NB4 (cell line): Measurements from ENCODE around the gene TNIP1.

Source experiments
- MYC ChIP-seq: IDR thresholded peaks from 2 replicates; pipeline ENCODE4 v1.6.1; 2011; ENCODE audit warnings: low read depth, low read length
- TF ChIP-seq, protein P1 (sequence below): IDR thresholded peaks from one replicate; pipeline ENCODE4 v1.5.1; 2012; ENCODE audit warnings: low read depth, low read length
- TF ChIP-seq, protein P2 (sequence below): IDR thresholded peaks from 2 replicates; pipeline ENCODE4 v1.6.1; 2011; ENCODE audit warnings: low read depth, low read length

DNA sequence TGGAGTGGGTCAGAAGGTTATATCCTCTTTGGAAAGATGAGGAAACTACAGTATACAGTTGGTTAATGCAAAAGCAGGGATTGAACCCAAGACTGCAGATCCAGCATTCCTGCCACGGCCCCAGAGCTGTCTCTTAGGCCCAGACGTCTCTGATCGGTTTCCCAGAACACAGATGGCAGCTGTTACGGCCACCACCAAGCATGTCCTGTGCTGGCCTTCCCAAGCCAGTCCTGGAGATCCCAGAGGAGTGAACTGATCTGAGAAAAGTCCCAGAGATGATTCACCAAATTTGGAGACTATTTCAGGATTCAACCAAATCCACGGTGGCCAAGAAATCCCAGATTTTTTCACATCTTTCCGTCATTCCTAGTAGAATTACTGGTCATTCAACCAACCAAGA, 20.1 kb downstream of the TNIP1 start:
- TF ChIP-seq, protein P1, sequence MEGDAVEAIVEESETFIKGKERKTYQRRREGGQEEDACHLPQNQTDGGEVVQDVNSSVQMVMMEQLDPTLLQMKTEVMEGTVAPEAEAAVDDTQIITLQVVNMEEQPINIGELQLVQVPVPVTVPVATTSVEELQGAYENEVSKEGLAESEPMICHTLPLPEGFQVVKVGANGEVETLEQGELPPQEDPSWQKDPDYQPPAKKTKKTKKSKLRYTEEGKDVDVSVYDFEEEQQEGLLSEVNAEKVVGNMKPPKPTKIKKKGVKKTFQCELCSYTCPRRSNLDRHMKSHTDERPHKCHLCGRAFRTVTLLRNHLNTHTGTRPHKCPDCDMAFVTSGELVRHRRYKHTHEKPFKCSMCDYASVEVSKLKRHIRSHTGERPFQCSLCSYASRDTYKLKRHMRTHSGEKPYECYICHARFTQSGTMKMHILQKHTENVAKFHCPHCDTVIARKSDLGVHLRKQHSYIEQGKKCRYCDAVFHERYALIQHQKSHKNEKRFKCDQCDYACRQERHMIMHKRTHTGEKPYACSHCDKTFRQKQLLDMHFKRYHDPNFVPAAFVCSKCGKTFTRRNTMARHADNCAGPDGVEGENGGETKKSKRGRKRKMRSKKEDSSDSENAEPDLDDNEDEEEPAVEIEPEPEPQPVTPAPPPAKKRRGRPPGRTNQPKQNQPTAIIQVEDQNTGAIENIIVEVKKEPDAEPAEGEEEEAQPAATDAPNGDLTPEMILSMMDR = no peak
- no peak for TF ChIP-seq MYC
- TF ChIP-seq, protein P2, sequence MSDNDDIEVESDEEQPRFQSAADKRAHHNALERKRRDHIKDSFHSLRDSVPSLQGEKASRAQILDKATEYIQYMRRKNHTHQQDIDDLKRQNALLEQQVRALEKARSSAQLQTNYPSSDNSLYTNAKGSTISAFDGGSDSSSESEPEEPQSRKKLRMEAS = no peak
